ENCODE measurements around the gene SKA3.
"Not testable (repeated sequence)": the region's sequence is repeated elsewhere in the genome, so short reads cannot be mapped to it uniquely, and the experiment has no call there.

- TF ChIP-seq CTCF (IDR thresholded peaks at IDR 0.05; ENCODE audit: low read depth, low read length, poor library complexity, severe bottlenecking); EZH2phosphoT487 (IDR thresholded peaks at IDR 0.05; ENCODE audit: borderline replicate concordance, low read length): not testable (repeated sequence)
Observed at GRCh38 chr13:21219716-21220115, 43.4 kb upstream of the SKA3 start.

Measured in DOHH2 (cell line).